Fibroblast of the aortic adventitia (primary cell): ENCODE data around the gene ASNSD1. TPM values are rescaled to one million over a fixed set of nuclear protein-coding genes. Genes with fewer than 3 reads are reported as not detected.

ENCODE experiments used
- DNase-seq: peaks from one replicate; pipeline ENCODE4 v3.0.0-alpha.2; 2010; ENCODE audit warnings: low read depth
- H3K4me3 ChIP-seq: 2 replicates; pipeline ENCODE4 v1.5.1; 2011; ENCODE audit warnings: low read depth, mild to moderate bottlenecking, control low read depth, low read length, moderate library complexity
- CTCF ChIP-seq: IDR thresholded peaks from 2 replicates; pipeline ENCODE4 v1.5.1; 2011; ENCODE audit warnings: mild to moderate bottlenecking, low read length, control low read depth, inconsistent platforms; ENCODE audit not compliant: insufficient read depth
- total RNA-seq: library from RNA; depleted of rRNA; stranded (reverse); fragments of >200 nt; gene quantifications from 2 replicates; pipeline ENCODE4 v1.2.3, GENCODE V29; 2012; ENCODE audit warnings: low replicate concordance

ASNSD1 gene
- total RNA-seq, 1 donor = 95.7 TPM

GRCh38 chr2:189674374-189675112 lies 13.3 kb downstream of the ASNSD1 start, which contains the start of gene ANKAR:
ANKAR (plus strand) TSS chr2:189674670; CDS start chr2:189676491, 1,821 bp downstream.
- DNase-seq = peak; percentile 87
- H3K4me3 ChIP-seq = peak within 1 kb of the TSS; percentile 83
- peak; percentile 61 for TF ChIP-seq CTCF

GRCh38 chr2:189676471-189676870 lies 15.2 kb downstream of the ASNSD1 start:
- no peak overlapping the region for H3K4me3 ChIP-seq
- no peak for DNase-seq
- TF ChIP-seq CTCF = no peak

- TF ChIP-seq CTCF = no peak
- no peak overlapping the region for H3K4me3 ChIP-seq
- no peak for DNase-seq
These were observed 18.0 kb downstream of the ASNSD1 start for GRCh38 chr2:189679226-189679625.

GRCh38 chr2:189681203-189681602 lies 19.9 kb downstream of the ASNSD1 start:
- TF ChIP-seq CTCF = no peak
- DNase-seq = no peak
- no peak overlapping the region for H3K4me3 ChIP-seq

- no peak for DNase-seq
- no peak for TF ChIP-seq CTCF
- no peak overlapping the region for H3K4me3 ChIP-seq
These were observed 20.6 kb downstream of the ASNSD1 start for GRCh38 chr2:189681903-189682302.

- TF ChIP-seq CTCF = no peak
- H3K4me3 ChIP-seq = no peak overlapping the region
- DNase-seq = no peak
These were observed 22.1 kb downstream of the ASNSD1 start for GRCh38 chr2:189683348-189683747.

- H3K4me3 ChIP-seq = no peak overlapping the region
- no peak for TF ChIP-seq CTCF
- DNase-seq = no peak
These were observed 23.6 kb downstream of the ASNSD1 start for GRCh38 chr2:189684811-189685210.
